GM12878 (cell line): ENCODE measurements around the gene SCAMP5. TPM values are rescaled to one million over a fixed set of nuclear protein-coding genes. Genes with fewer than 3 reads are reported as not detected.

Experiments
- CUX1 ChIP-seq: IDR thresholded peaks from 2 replicates; pipeline ENCODE4 v1.6.1; 2012; ENCODE audit warnings: improper control_type of control experiment, low read depth, low read length; ENCODE audit not compliant: insufficient replicate concordance
- E2F8 ChIP-seq: fragments of 450-650 bp; IDR thresholded peaks from 2 replicates; pipeline ENCODE4 v1.6.1; 2018; ENCODE audit warnings: mild to moderate bottlenecking, low read depth, moderate library complexity; ENCODE audit not compliant: partially characterized antibody
- EZH2 ChIP-seq: IDR thresholded peaks from 2 replicates; pipeline ENCODE4 v1.6.1; 2012; ENCODE audit warnings: low read depth, mild to moderate bottlenecking, control low read depth, inconsistent platforms, low read length, borderline replicate concordance; ENCODE audit not compliant: control insufficient read depth
- KDM1A ChIP-seq: fragments of 200-600 bp; sonication (generic); IDR thresholded peaks from 2 replicates; pipeline ENCODE4 v1.6.1; 2016; ENCODE audit warnings: borderline replicate concordance
- MAX ChIP-seq: IDR thresholded peaks from 2 replicates; pipeline ENCODE4 v1.6.1; 2012; ENCODE audit warnings: low read depth, low read length, improper control_type of control experiment
- NFXL1 ChIP-seq: fragments of 450-650 bp; IDR thresholded peaks from 2 replicates; pipeline ENCODE4 v1.6.1; 2017; ENCODE audit warnings: antibody characterized with exemption, mild to moderate bottlenecking, borderline replicate concordance
- NFYA ChIP-seq: IDR thresholded peaks from 2 replicates; pipeline ENCODE4 v1.6.1; 2011; ENCODE audit warnings: low read depth, mild to moderate bottlenecking, low read length, improper control_type of control experiment, borderline replicate concordance
- PKNOX1 ChIP-seq: fragments of 450-650 bp; IDR thresholded peaks from 2 replicates; pipeline ENCODE4 v1.6.1; 2016; ENCODE audit warnings: mild to moderate bottlenecking
- SIN3A ChIP-seq: IDR thresholded peaks from 2 replicates; pipeline ENCODE4 v1.6.1; 2012; ENCODE audit warnings: low read depth, low read length, improper control_type of control experiment
- SPI1 ChIP-seq: IDR thresholded peaks from 2 replicates; pipeline ENCODE4 v1.6.1; 2011; ENCODE audit warnings: low read depth, mild to moderate bottlenecking, low read length, moderate library complexity, borderline replicate concordance; ENCODE audit not compliant: insufficient read depth
- TCF12 ChIP-seq: IDR thresholded peaks from 2 replicates; pipeline ENCODE4 v1.6.1; 2011; ENCODE audit warnings: low read depth, mild to moderate bottlenecking, low read length
- USF2 ChIP-seq: IDR thresholded peaks from 2 replicates; pipeline ENCODE4 v1.6.1; 2011; ENCODE audit warnings: low read depth, low read length, improper control_type of control experiment, borderline replicate concordance
- ZBTB40 ChIP-seq: fragments of 450-650 bp; IDR thresholded peaks from 2 replicates; pipeline ENCODE4 v1.6.1; 2016; ENCODE audit warnings: mild to moderate bottlenecking, moderate library complexity, borderline replicate concordance
- polyA plus RNA-seq, 11 experiments: library from polyadenylated mRNA; depleted of rRNA in 4 of 11; unstranded in 6 of 11; stranded (reverse) in 5 of 11; fragments of >200 nt; fragmentation: Nextera tagmentation in 4 of 11; fragmentation: Illumina TruSeq in 1 of 11; extraction: Ambion mirVana in 4 of 11; extraction: Trizol in 1 of 11; gene quantifications; 1 replicate in 1 of 11; 2 replicates in 10 of 11; pipeline versions ENCODE4 v1.2.1 to v1.2.3, GENCODE V29; 2011 to 2016; ENCODE audit warnings: inconsistent platforms in 2 of 11, missing spikeins in 2 of 11, low read depth in 1 of 11
- total RNA-seq, 4 experiments: library from RNA; depleted of rRNA in 3 of 4; stranded (reverse); fragments of >200 nt in 3 of 4; fragmentation: Illumina TruSeq in 1 of 4; extraction: Trizol in 1 of 4; gene quantifications; 2 replicates each; pipeline versions ENCODE4 v1.2.1 to v1.2.3, GENCODE V29; 2013 to 2021

SCAMP5 gene
- total and polyA plus RNA-seq, 10 of the 15 experiments (the other 5 are each of a cell fraction or from before 2014, with no cell fraction given), result 1.6 to 41.6 (median 16.9) TPM

GRCh38 chr15:75023181-75023871 is 28.0 kb downstream of the SCAMP5 start, which contains the start of gene PPCDC (continued):
- peak; percentile 92 for TF ChIP-seq PKNOX1
- no peak for TF ChIP-seq KDM1A
- no peak for TF ChIP-seq EZH2
- TF ChIP-seq E2F8, result peak; percentile 68
- no peak for TF ChIP-seq NFXL1
- no peak for TF ChIP-seq SIN3A
- TF ChIP-seq CUX1, result no peak
- TF ChIP-seq TCF12, result peak; percentile 70; the same call in 1 of the 2 replicates
- TF ChIP-seq SPI1, result no peak
- TF ChIP-seq NFYA, result no peak
- no peak for TF ChIP-seq USF2
- peak; percentile 86 for TF ChIP-seq ZBTB40
- TF ChIP-seq MAX, result no peak
